Stimulated activated CD8-positive, alpha-beta memory T cell treated with anti-CD3 and anti-CD28 coated beads, Interleukin-7, amount 100 ng/mL, for 48 hours (primary cell): ENCODE results near the gene WDR33.
"Not testable (repeated sequence)": the region's sequence is repeated elsewhere in the genome, so short reads cannot be mapped to it uniquely, and the experiment has no call there.

Source experiments
- DNase-seq, 2 donors: peaks; one replicate each; pipeline ENCODE4 v3.0.0-alpha.2; 2020; ENCODE audit warnings: low read depth in 1 of 2; ENCODE audit errors: extremely low read depth in 1 of 2

WDR33 gene

GRCh38 chr2:127811397-127812321, 688 bp upstream of the WDR33 start:
- no peak for DNase-seq

GRCh38 chr2:127810156-127810618, 784 bp downstream of the WDR33 start:
- no peak for DNase-seq

GRCh38 chr2:127807678-127808353, 3.2 kb downstream of the WDR33 start:
- DNase-seq = no peak

- not testable (repeated sequence) for DNase-seq
Observed at GRCh38 chr2:127806860-127807259, 4.1 kb downstream of the WDR33 start.

- DNase-seq = no peak
Observed at GRCh38 chr2:127805491-127805890, 5.5 kb downstream of the WDR33 start.

- no peak for DNase-seq
Observed at GRCh38 chr2:127799926-127800325, 11.0 kb downstream of the WDR33 start.

GRCh38 chr2:127796389-127796788, 14.6 kb downstream of the WDR33 start:
- no peak for DNase-seq

GRCh38 chr2:127794901-127795300, 16.1 kb downstream of the WDR33 start:
- DNase-seq = not testable (repeated sequence)

GRCh38 chr2:127792805-127793204, 18.2 kb downstream of the WDR33 start:
- no peak for DNase-seq

GRCh38 chr2:127790694-127791529, 20.1 kb downstream of the WDR33 start:
- no peak for DNase-seq

GRCh38 chr2:127786048-127786809, 24.7 kb downstream of the WDR33 start:
- DNase-seq = no peak

- no peak for DNase-seq
Observed at GRCh38 chr2:127784965-127785518, 25.9 kb downstream of the WDR33 start.

GRCh38 chr2:127783101-127783500, 27.9 kb downstream of the WDR33 start:
- no peak for DNase-seq

GRCh38 chr2:127778850-127779249, 32.1 kb downstream of the WDR33 start:
- DNase-seq = no peak

- no peak for DNase-seq
Observed at GRCh38 chr2:127778447-127778846, 32.5 kb downstream of the WDR33 start.

- no peak for DNase-seq
Observed at GRCh38 chr2:127776122-127776780, 34.7 kb downstream of the WDR33 start.

- no peak for DNase-seq
Observed at GRCh38 chr2:127771756-127772155, 39.2 kb downstream of the WDR33 start.

GRCh38 chr2:127770973-127771735, 39.8 kb downstream of the WDR33 start:
- DNase-seq = no peak

- DNase-seq = not testable (repeated sequence)
Observed at GRCh38 chr2:127770534-127770933, 40.4 kb downstream of the WDR33 start.
